GM23338 (cell line): ENCODE results near the gene SCN2A. TPM values are rescaled to one million over a fixed set of nuclear protein-coding genes. Genes with fewer than 3 reads are reported as not detected.

Experiments used
- ATAC-seq: fragments of 200-7000 bp; cut with Tn5 transposase; 3 replicates; pipeline ENCODE4 v1.9.1; 2020
- DNase-seq: peaks from one replicate; pipeline ENCODE4 v3.0.0-alpha.2; 2015; ENCODE audit warnings: low spot score
- H2AFZ ChIP-seq: fragments of 200-600 bp; sonication (generic); 2 replicates; pipeline ENCODE4 v1.8.0; 2016; ENCODE audit warnings: antibody characterized with exemption, mild to moderate bottlenecking, moderate library complexity
- H3F3A ChIP-seq: fragments of 200-600 bp; sonication (generic); replicated peaks from 2 replicates; pipeline ENCODE4 v1.8.0; 2017; ENCODE audit warnings: antibody characterized with exemption, mixed run types, low read depth
- H3K27ac ChIP-seq: fragments of 200-600 bp; sonication (generic); 2 replicates; pipeline ENCODE4 v1.6.1; 2016; ENCODE audit warnings: low read depth
- H3K27me3 ChIP-seq: fragments of 200-600 bp; sonication (generic); 2 replicates; pipeline ENCODE4 v1.8.0; 2016; ENCODE audit warnings: mild to moderate bottlenecking, mixed run types, moderate library complexity; ENCODE audit not compliant: insufficient read depth
- H3K36me3 ChIP-seq: fragments of 200-600 bp; sonication (generic); 2 replicates; pipeline ENCODE4 v1.8.0; 2016; ENCODE audit warnings: mild to moderate bottlenecking; ENCODE audit not compliant: insufficient read depth
- H3K4me1 ChIP-seq: fragments of 200-600 bp; sonication (generic); 2 replicates; pipeline ENCODE4 v1.8.0; 2016; ENCODE audit warnings: mild to moderate bottlenecking, moderate library complexity; ENCODE audit not compliant: insufficient read depth
- H3K4me2 ChIP-seq: fragments of 200-600 bp; sonication (generic); 2 replicates; pipeline ENCODE4 v1.7.1; 2017; ENCODE audit warnings: mixed run types
- H3K4me3 ChIP-seq: fragments of 200-600 bp; sonication (generic); 2 replicates; pipeline ENCODE4 v1.6.1; 2016; ENCODE audit warnings: mixed run types
- H3K79me2 ChIP-seq: fragments of 200-600 bp; sonication (generic); replicated peaks from 2 replicates; pipeline ENCODE4 v1.8.0; 2017; ENCODE audit warnings: mild to moderate bottlenecking; ENCODE audit not compliant: insufficient read depth
- H3K9me2 ChIP-seq: fragments of 200-600 bp; sonication (generic); 2 replicates; pipeline ENCODE4 v1.8.0; 2017; ENCODE audit not compliant: insufficient read depth
- H4K20me1 ChIP-seq: fragments of 200-600 bp; sonication (generic); replicated peaks from 2 replicates; pipeline ENCODE4 v1.8.0; 2017; ENCODE audit warnings: mild to moderate bottlenecking; ENCODE audit not compliant: insufficient read depth
- H3K27ac Mint-ChIP-seq: 2 replicates; pipeline ENCODE4 v1.8.0; 2020; ENCODE audit warnings: inconsistent platforms, mild to moderate bottlenecking, moderate library complexity, mixed read lengths
- H3K27me3 Mint-ChIP-seq: 3 replicates; pipeline ENCODE4 v1.8.0; 2022; ENCODE audit warnings: low read depth, mild to moderate bottlenecking, moderate library complexity, mixed read lengths, inconsistent platforms; ENCODE audit not compliant: insufficient read depth, poor library complexity
- H3K36me3 Mint-ChIP-seq: 3 replicates; pipeline ENCODE4 v1.8.0; 2021; ENCODE audit warnings: low read depth, mild to moderate bottlenecking, inconsistent platforms, moderate library complexity, mixed read lengths
- H3K4me1 Mint-ChIP-seq: 3 replicates; pipeline ENCODE4 v1.8.0; 2020; ENCODE audit warnings: mild to moderate bottlenecking, inconsistent platforms, mixed read lengths
- H3K4me3 Mint-ChIP-seq: 3 replicates; pipeline ENCODE4 v1.8.0; 2021; ENCODE audit warnings: moderate library complexity, mild to moderate bottlenecking, inconsistent platforms, mixed read lengths
- H3K9me3 Mint-ChIP-seq: 3 replicates; pipeline ENCODE4 v1.8.0; 2020; ENCODE audit warnings: moderate library complexity, mild to moderate bottlenecking, inconsistent platforms, mixed read lengths
- CREB1 ChIP-seq: fragments of 250-450 bp; sonication (Bioruptor Pico); IDR thresholded peaks from 2 replicates; pipeline ENCODE4 v1.5.0; 2020; ENCODE audit warnings: low read depth, mild to moderate bottlenecking, moderate library complexity
- CTCF ChIP-seq, 2 experiments: fragments of 200-600 bp in 1 of 2; sonication (generic) in 1 of 2; conservative IDR thresholded peaks; 2 replicates each; pipeline versions ENCODE4 v1.5.1 to v1.6.1; 2016 to 2017; ENCODE audit warnings: antibody characterized with exemption in 2 of 2, low read depth in 2 of 2, mild to moderate bottlenecking in 2 of 2, moderate library complexity in 1 of 2
- ETS1 ChIP-seq: IDR thresholded peaks from 2 replicates; pipeline ENCODE4 v1.6.1; 2016; ENCODE audit warnings: antibody characterized with exemption
- EZH2 ChIP-seq: fragments of 200-600 bp; sonication (generic); IDR thresholded peaks from one replicate; pipeline ENCODE4 v1.8.0; 2017; ENCODE audit warnings: antibody characterized with exemption, mild to moderate bottlenecking, low read depth; ENCODE audit not compliant: unreplicated experiment
- JUNB ChIP-seq: IDR thresholded peaks from one replicate; pipeline ENCODE4 v1.6.1; 2016; ENCODE audit warnings: antibody characterized with exemption; ENCODE audit not compliant: unreplicated experiment
- POLR2AphosphoS5 ChIP-seq: IDR thresholded peaks from 2 replicates; pipeline ENCODE4 v1.6.1; 2016; ENCODE audit warnings: antibody characterized with exemption, low read depth
- STAT1 ChIP-seq: IDR thresholded peaks from one replicate; pipeline ENCODE4 v1.6.1; 2016; ENCODE audit warnings: antibody characterized with exemption; ENCODE audit not compliant: unreplicated experiment
- ZNF114 ChIP-seq: fragments of 250-450 bp; sonication (Bioruptor Pico); IDR thresholded peaks from 2 replicates; pipeline ENCODE4 v1.5.0; 2020; ENCODE audit warnings: mild to moderate bottlenecking, moderate library complexity
- ZNF331 ChIP-seq: fragments of 250-450 bp; sonication (Bioruptor Pico); IDR thresholded peaks from 2 replicates; pipeline ENCODE4 v1.5.0; 2020; ENCODE audit warnings: low read depth, mild to moderate bottlenecking, moderate library complexity
- ZNF462 ChIP-seq: fragments of 250-450 bp; sonication (Bioruptor Pico); IDR thresholded peaks from 2 replicates; pipeline ENCODE4 v1.5.0; 2020; ENCODE audit warnings: mild to moderate bottlenecking, moderate library complexity
- polyA plus RNA-seq: library from polyadenylated mRNA; unstranded; fragments of >200 nt; fragmentation: Nextera tagmentation; extraction: Ambion mirVana; gene quantifications from 2 replicates; pipeline ENCODE4 v1.2.1, GENCODE V29; 2016
- total RNA-seq: library from RNA; depleted of rRNA; stranded (reverse); fragments of >200 nt; shearing (Covaris generic); gene quantifications from 2 replicates; pipeline ENCODE4 v1.2.3, GENCODE V29; 2014

SCN2A gene
- total and polyA plus RNA-seq, 2 experiments from 2014 or later = 0.45 to 0.52 TPM

- TF ChIP-seq JUNB (no peak), ZNF331 (CRISPR knock-in tag) (no peak), POLR2AphosphoS5 (no peak)
Measured at GRCh38 chr2:165268754-165269153, 29.5 kb downstream of the SCN2A start (continued).

- Histone ChIP-seq H3K9me2 (no peaks in the 10 kb centered on the region; the same call in 1 of the 2 replicates), H3K27me3 (no peaks in the 10 kb centered on the region), H3K4me2 (no peak overlapping the region), H3K4me1 (no peaks in the 10 kb centered on the region), H3K27ac (no peak overlapping the region), H2AFZ (no peak overlapping the region), H3K4me3 (no peak overlapping the region), H3K79me2 (no peaks in the 10 kb centered on the region), H3K36me3 (no peaks in the 10 kb centered on the region), H4K20me1 (no peaks in the 10 kb centered on the region), H3F3A (no peaks in the 10 kb centered on the region)
- no peaks in the 10 kb centered on the region for H3K4me1 Mint-ChIP-seq
- H3K4me3 Mint-ChIP-seq = no peak overlapping the region
- DNase-seq = no peak
- H3K36me3 Mint-ChIP-seq = no peaks in the 10 kb centered on the region
- no peak for ATAC-seq
- no peak overlapping the region for H3K27ac Mint-ChIP-seq
- peaks cover 2% of the 10 kb centered on the region for H3K27me3 Mint-ChIP-seq
- TF ChIP-seq ZNF114 (CRISPR knock-in tag) (no peak), EZH2 (no peak), CREB1 (CRISPR knock-in tag) (no peak), ETS1 (no peak)
- no peaks in the 10 kb centered on the region for H3K9me3 Mint-ChIP-seq
Measured at GRCh38 chr2:165273176-165273575, 34.0 kb downstream of the SCN2A start.

GRCh38 chr2:165274698-165275097, 35.5 kb downstream of the SCN2A start:
- no peak overlapping the region for H3K27ac Mint-ChIP-seq
- H4K20me1 ChIP-seq = no peaks in the 10 kb centered on the region
- H3K4me3 ChIP-seq = no peak overlapping the region
- H3K27me3 ChIP-seq = no peaks in the 10 kb centered on the region
- no peak overlapping the region for H2AFZ ChIP-seq
- H3K4me2 ChIP-seq = no peak overlapping the region
- no peaks in the 10 kb centered on the region for H3F3A ChIP-seq
- peaks cover 3% of the 10 kb centered on the region for H3K9me2 ChIP-seq
- no peaks in the 10 kb centered on the region for H3K4me1 Mint-ChIP-seq
- ATAC-seq (no peak), DNase-seq (no peak)
- H3K27ac ChIP-seq = no peak overlapping the region
- H3K79me2 ChIP-seq = no peaks in the 10 kb centered on the region
- no peaks in the 10 kb centered on the region for H3K36me3 ChIP-seq
- no peaks in the 10 kb centered on the region for H3K9me3 Mint-ChIP-seq
- no peaks in the 10 kb centered on the region for H3K4me1 ChIP-seq
- H3K4me3 Mint-ChIP-seq = no peak overlapping the region
- peaks cover 2% of the 10 kb centered on the region for H3K27me3 Mint-ChIP-seq
- no peaks in the 10 kb centered on the region for H3K36me3 Mint-ChIP-seq
- no peak for TF ChIP-seq STAT1
- no peak for TF ChIP-seq ZNF462 (CRISPR knock-in tag)
- no peak for TF ChIP-seq CREB1 (CRISPR knock-in tag)
- TF ChIP-seq ZNF114 (CRISPR knock-in tag) = no peak
- TF ChIP-seq ETS1 = no peak
- no peak for TF ChIP-seq CTCF (conservative IDR thresholded peaks at IDR 0.05; ENCODE audit: low read depth in 2 of 2)
- TF ChIP-seq ZNF331 (CRISPR knock-in tag) = no peak
- no peak for TF ChIP-seq EZH2
